ENCODE data around the gene SPTBN2.
"Not testable (repeated sequence)": the region's sequence is repeated elsewhere in the genome, so short reads cannot be mapped to it uniquely, and the experiment has no call there.

SPTBN2 gene

GRCh38 chr11:66725114-66725513 is 3.9 kb downstream of the SPTBN2 start:
- no peaks in the 10 kb centered on the region for H3K9me3 ChIP-seq (ENCODE audit: control insufficient read depth in 2 of 2, low read length in 2 of 2)
- H3K27me3 ChIP-seq (ENCODE audit: control insufficient read depth in 2 of 2, insufficient read depth in 2 of 2, low read length in 2 of 2), result peaks cover 21 to 36% of the 10 kb centered on the region in 2 donors
- no peak overlapping the region for H3K27ac ChIP-seq (ENCODE audit: low read depth in 2 of 2, low read length in 2 of 2)
- no peak overlapping the region for H3K4me3 ChIP-seq (ENCODE audit: low read length in 2 of 2)
- no peaks in the 10 kb centered on the region for H3K36me3 ChIP-seq (ENCODE audit: control insufficient read depth in 2 of 2, insufficient read depth in 2 of 2, low read length in 2 of 2)
- no peak overlapping the region for H3K9ac ChIP-seq (ENCODE audit: low read depth in 1 of 2, low read length in 2 of 2)
- peaks cover 9 to 11% of the 10 kb centered on the region in 2 donors for H3K4me1 ChIP-seq (ENCODE audit: control insufficient read depth in 2 of 2, insufficient read depth in 2 of 2, low read length in 2 of 2)

GRCh38 chr11:66724167-66724566 is 4.8 kb downstream of the SPTBN2 start:
- H3K36me3 ChIP-seq (ENCODE audit: control insufficient read depth in 2 of 2, insufficient read depth in 2 of 2, low read length in 2 of 2); H3K9ac ChIP-seq (ENCODE audit: low read depth in 1 of 2, low read length in 2 of 2); H3K27ac ChIP-seq (ENCODE audit: low read depth in 2 of 2, low read length in 2 of 2); H3K4me3 ChIP-seq (ENCODE audit: low read length in 2 of 2); H3K9me3 ChIP-seq (ENCODE audit: control insufficient read depth in 2 of 2, low read length in 2 of 2): not testable (repeated sequence)
- Histone ChIP-seq H3K4me1 (ENCODE audit: control insufficient read depth in 2 of 2, insufficient read depth in 2 of 2, low read length in 2 of 2) (peaks cover 12% of the 10 kb centered on the region in 2 donors), H3K27me3 (ENCODE audit: control insufficient read depth in 2 of 2, insufficient read depth in 2 of 2, low read length in 2 of 2) (peaks cover 18 to 32% of the 10 kb centered on the region in 2 donors)

- H3K27ac ChIP-seq (ENCODE audit: low read depth in 2 of 2, low read length in 2 of 2), result no peak overlapping the region
- no peak overlapping the region for H3K9ac ChIP-seq (ENCODE audit: low read depth in 1 of 2, low read length in 2 of 2)
- no peaks in the 10 kb centered on the region for H3K9me3 ChIP-seq (ENCODE audit: control insufficient read depth in 2 of 2, low read length in 2 of 2)
- H3K27me3 ChIP-seq (ENCODE audit: control insufficient read depth in 2 of 2, insufficient read depth in 2 of 2, low read length in 2 of 2), result peaks cover 14 to 28% of the 10 kb centered on the region in 2 donors
- H3K4me1 ChIP-seq (ENCODE audit: control insufficient read depth in 2 of 2, insufficient read depth in 2 of 2, low read length in 2 of 2), result peaks cover 11 to 12% of the 10 kb centered on the region in 2 donors
- H3K4me3 ChIP-seq (ENCODE audit: low read length in 2 of 2), result no peak overlapping the region
- no peaks in the 10 kb centered on the region for H3K36me3 ChIP-seq (ENCODE audit: control insufficient read depth in 2 of 2, insufficient read depth in 2 of 2, low read length in 2 of 2)
These were observed 5.3 kb downstream of the SPTBN2 start for GRCh38 chr11:66723693-66724092.

GRCh38 chr11:66722745-66723651 is 6.0 kb downstream of the SPTBN2 start:
- Histone ChIP-seq H3K27ac (ENCODE audit: low read depth in 2 of 2, low read length in 2 of 2) (no peak overlapping the region), H3K27me3 (ENCODE audit: control insufficient read depth in 2 of 2, insufficient read depth in 2 of 2, low read length in 2 of 2) (peaks cover 10 to 25% of the 10 kb centered on the region in 2 donors), H3K36me3 (ENCODE audit: control insufficient read depth in 2 of 2, insufficient read depth in 2 of 2, low read length in 2 of 2) (no peaks in the 10 kb centered on the region), H3K9me3 (ENCODE audit: control insufficient read depth in 2 of 2, low read length in 2 of 2) (no peaks in the 10 kb centered on the region), H3K4me3 (ENCODE audit: low read length in 2 of 2) (no peak overlapping the region), H3K4me1 (ENCODE audit: control insufficient read depth in 2 of 2, insufficient read depth in 2 of 2, low read length in 2 of 2) (peaks cover 8 to 15% of the 10 kb centered on the region in 2 donors), H3K9ac (ENCODE audit: low read depth in 1 of 2, low read length in 2 of 2) (no peak overlapping the region)

GRCh38 chr11:66721939-66722338 is 7.1 kb downstream of the SPTBN2 start:
- Histone ChIP-seq H3K9me3 (ENCODE audit: control insufficient read depth in 2 of 2, low read length in 2 of 2) (no peaks in the 10 kb centered on the region), H3K27ac (ENCODE audit: low read depth in 2 of 2, low read length in 2 of 2) (no peak overlapping the region), H3K27me3 (ENCODE audit: control insufficient read depth in 2 of 2, insufficient read depth in 2 of 2, low read length in 2 of 2) (peaks cover 9 to 20% of the 10 kb centered on the region in 2 donors), H3K4me3 (ENCODE audit: low read length in 2 of 2) (no peak overlapping the region), H3K36me3 (ENCODE audit: control insufficient read depth in 2 of 2, insufficient read depth in 2 of 2, low read length in 2 of 2) (no peaks in the 10 kb centered on the region), H3K9ac (ENCODE audit: low read depth in 1 of 2, low read length in 2 of 2) (no peak overlapping the region), H3K4me1 (ENCODE audit: control insufficient read depth in 2 of 2, insufficient read depth in 2 of 2, low read length in 2 of 2) (peaks cover 8 to 9% of the 10 kb centered on the region in 2 donors)

GRCh38 chr11:66720899-66721470 is 8.0 kb downstream of the SPTBN2 start:
- H3K4me3 ChIP-seq (ENCODE audit: low read length in 2 of 2), result no peak overlapping the region
- no peak overlapping the region for H3K9ac ChIP-seq (ENCODE audit: low read depth in 1 of 2, low read length in 2 of 2)
- peaks cover 5 to 13% of the 10 kb centered on the region in 2 donors for H3K27me3 ChIP-seq (ENCODE audit: control insufficient read depth in 2 of 2, insufficient read depth in 2 of 2, low read length in 2 of 2)
- H3K27ac ChIP-seq (ENCODE audit: low read depth in 2 of 2, low read length in 2 of 2), result no peak overlapping the region
- no peaks in the 10 kb centered on the region for H3K9me3 ChIP-seq (ENCODE audit: control insufficient read depth in 2 of 2, low read length in 2 of 2)
- H3K4me1 ChIP-seq (ENCODE audit: control insufficient read depth in 2 of 2, insufficient read depth in 2 of 2, low read length in 2 of 2), result peaks cover 8 to 9% of the 10 kb centered on the region in 2 donors
- H3K36me3 ChIP-seq (ENCODE audit: control insufficient read depth in 2 of 2, insufficient read depth in 2 of 2, low read length in 2 of 2), result no peaks in the 10 kb centered on the region

- no peaks in the 10 kb centered on the region for H3K36me3 ChIP-seq (ENCODE audit: control insufficient read depth in 2 of 2, insufficient read depth in 2 of 2, low read length in 2 of 2)
- peak overlapping the region; percentile 7 to 16 for H3K27ac ChIP-seq (ENCODE audit: low read depth in 2 of 2, low read length in 2 of 2)
- H3K4me1 ChIP-seq (ENCODE audit: control insufficient read depth in 2 of 2, insufficient read depth in 2 of 2, low read length in 2 of 2), result peaks cover 8 to 9% of the 10 kb centered on the region in 2 donors
- peak overlapping the region in 1 of 2 donors; percentile 41 for H3K9ac ChIP-seq (ENCODE audit: low read depth in 1 of 2, low read length in 2 of 2)
- H3K9me3 ChIP-seq (ENCODE audit: control insufficient read depth in 2 of 2, low read length in 2 of 2), result no peaks in the 10 kb centered on the region
- H3K27me3 ChIP-seq (ENCODE audit: control insufficient read depth in 2 of 2, insufficient read depth in 2 of 2, low read length in 2 of 2), result peaks cover 0 to 9% of the 10 kb centered on the region in 2 donors
- no peak overlapping the region for H3K4me3 ChIP-seq (ENCODE audit: low read length in 2 of 2)
These were observed 8.7 kb downstream of the SPTBN2 start for GRCh38 chr11:66720223-66720898.

GRCh38 chr11:66719111-66719872 is 9.7 kb downstream of the SPTBN2 start:
- H3K36me3 ChIP-seq (ENCODE audit: control insufficient read depth in 2 of 2, insufficient read depth in 2 of 2, low read length in 2 of 2), result no peaks in the 10 kb centered on the region
- no peaks in the 10 kb centered on the region for H3K27me3 ChIP-seq (ENCODE audit: control insufficient read depth in 2 of 2, insufficient read depth in 2 of 2, low read length in 2 of 2)
- H3K9me3 ChIP-seq (ENCODE audit: control insufficient read depth in 2 of 2, low read length in 2 of 2), result no peaks in the 10 kb centered on the region
- H3K27ac ChIP-seq (ENCODE audit: low read depth in 2 of 2, low read length in 2 of 2), result no peak overlapping the region
- peaks cover 8 to 9% of the 10 kb centered on the region in 2 donors for H3K4me1 ChIP-seq (ENCODE audit: control insufficient read depth in 2 of 2, insufficient read depth in 2 of 2, low read length in 2 of 2)
- H3K9ac ChIP-seq (ENCODE audit: low read depth in 1 of 2, low read length in 2 of 2), result no peak overlapping the region
- H3K4me3 ChIP-seq (ENCODE audit: low read length in 2 of 2), result no peak overlapping the region

- Histone ChIP-seq H3K27ac (ENCODE audit: low read depth in 2 of 2, low read length in 2 of 2) (no peak overlapping the region), H3K27me3 (ENCODE audit: control insufficient read depth in 2 of 2, insufficient read depth in 2 of 2, low read length in 2 of 2) (no peaks in the 10 kb centered on the region), H3K36me3 (ENCODE audit: control insufficient read depth in 2 of 2, insufficient read depth in 2 of 2, low read length in 2 of 2) (no peaks in the 10 kb centered on the region), H3K9me3 (ENCODE audit: control insufficient read depth in 2 of 2, low read length in 2 of 2) (no peaks in the 10 kb centered on the region), H3K4me3 (ENCODE audit: low read length in 2 of 2) (peak overlapping the region; percentile 15 to 44), H3K4me1 (ENCODE audit: control insufficient read depth in 2 of 2, insufficient read depth in 2 of 2, low read length in 2 of 2) (peaks cover 8 to 9% of the 10 kb centered on the region in 2 donors), H3K9ac (ENCODE audit: low read depth in 1 of 2, low read length in 2 of 2) (peak overlapping the region in 1 of 2 donors; percentile 38)
These were observed 10.6 kb downstream of the SPTBN2 start for GRCh38 chr11:66718320-66718971.

All from mucosa of rectum (tissue), 2 donors.